Measurements from ENCODE around the gene IL7R. TPM values are rescaled to one million over a fixed set of nuclear protein-coding genes. Genes with fewer than 3 reads are reported as not detected.

IL7R gene
- total and polyA plus RNA-seq, 2 donors (not counting 3 experiments of a cell fraction or from before 2014, with no cell fraction given), result 1.0 to 1.2 TPM

DNA sequence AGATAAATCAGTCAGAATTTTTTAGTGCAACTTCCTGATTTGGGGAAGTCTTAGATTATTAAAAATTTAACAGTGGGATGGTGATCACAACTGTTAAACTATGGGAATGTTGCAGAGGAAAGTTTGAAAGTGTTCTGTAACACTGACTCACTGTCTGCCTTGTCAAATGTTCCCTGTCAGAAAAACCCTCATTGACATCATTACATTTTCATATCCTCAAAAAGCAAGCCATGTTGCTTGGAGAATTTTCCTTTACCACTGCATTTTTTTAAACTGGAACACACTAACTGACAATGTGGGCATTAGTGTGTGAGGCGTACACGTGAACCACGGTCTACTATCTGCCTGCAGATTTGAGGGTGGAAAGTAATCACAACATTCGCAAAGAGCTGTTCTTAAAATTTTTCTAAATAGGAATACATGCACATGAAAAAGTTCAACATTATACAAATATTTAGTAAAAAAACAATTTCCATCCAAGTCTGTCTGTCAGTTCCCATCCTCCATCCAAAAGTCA is 28.6 kb upstream of the IL7R start:
- ChIA-PET POLR2A (no interaction called here), CTCF (no interaction called here)
- H3K4me2 ChIP-seq (ENCODE audit: insufficient read depth, low read length), result no peak overlapping the region
- no peaks in the 10 kb centered on the region for H3K9me3 ChIP-seq (replicated peaks; ENCODE audit: control insufficient read depth, insufficient read depth, low read length)
- H3K9ac ChIP-seq (replicated peaks; ENCODE audit: extremely low read depth, insufficient read depth, low read length), result no peak overlapping the region
- DNase-seq (ENCODE audit: low read depth, low spot score) (no peak), FAIRE-seq (no peak)
- no peak for TF ChIP-seq JUN (IDR thresholded peaks at IDR 0.05; ENCODE audit: borderline replicate concordance, insufficient read depth, insufficient read length, low read depth)
- TF ChIP-seq EZH2 (IDR thresholded peaks at IDR 0.05; ENCODE audit: borderline replicate concordance, low read depth, low read length, severe bottlenecking), result no peak
- no peak for TF ChIP-seq MAX (IDR thresholded peaks at IDR 0.05; ENCODE audit: insufficient read depth, insufficient read length)
- no peak for TF ChIP-seq POLR2A (IDR thresholded peaks at IDR 0.05; ENCODE audit: low read depth, low read length)
- TF ChIP-seq GATA2 (IDR thresholded peaks at IDR 0.05; ENCODE audit: insufficient read depth, insufficient read length, low read depth, low read length), result no peak
- TF ChIP-seq, protein P1, sequence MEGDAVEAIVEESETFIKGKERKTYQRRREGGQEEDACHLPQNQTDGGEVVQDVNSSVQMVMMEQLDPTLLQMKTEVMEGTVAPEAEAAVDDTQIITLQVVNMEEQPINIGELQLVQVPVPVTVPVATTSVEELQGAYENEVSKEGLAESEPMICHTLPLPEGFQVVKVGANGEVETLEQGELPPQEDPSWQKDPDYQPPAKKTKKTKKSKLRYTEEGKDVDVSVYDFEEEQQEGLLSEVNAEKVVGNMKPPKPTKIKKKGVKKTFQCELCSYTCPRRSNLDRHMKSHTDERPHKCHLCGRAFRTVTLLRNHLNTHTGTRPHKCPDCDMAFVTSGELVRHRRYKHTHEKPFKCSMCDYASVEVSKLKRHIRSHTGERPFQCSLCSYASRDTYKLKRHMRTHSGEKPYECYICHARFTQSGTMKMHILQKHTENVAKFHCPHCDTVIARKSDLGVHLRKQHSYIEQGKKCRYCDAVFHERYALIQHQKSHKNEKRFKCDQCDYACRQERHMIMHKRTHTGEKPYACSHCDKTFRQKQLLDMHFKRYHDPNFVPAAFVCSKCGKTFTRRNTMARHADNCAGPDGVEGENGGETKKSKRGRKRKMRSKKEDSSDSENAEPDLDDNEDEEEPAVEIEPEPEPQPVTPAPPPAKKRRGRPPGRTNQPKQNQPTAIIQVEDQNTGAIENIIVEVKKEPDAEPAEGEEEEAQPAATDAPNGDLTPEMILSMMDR (IDR thresholded peaks at IDR 0.05; ENCODE audit: extremely low read depth in 1 of 2, insufficient read depth in 1 of 2, low read depth in 1 of 2, low read length in 2 of 2), result no peak
- TF ChIP-seq MYC (IDR thresholded peaks at IDR 0.05; ENCODE audit: low read depth, low read length), result no peak
- TF ChIP-seq POLR2AphosphoS5 (IDR thresholded peaks at IDR 0.05; ENCODE audit: insufficient read depth, low read depth, low read length), result no peak
- no peak for TF ChIP-seq FOS (IDR thresholded peaks at IDR 0.05; ENCODE audit: borderline replicate concordance, insufficient read depth, low read length)
- intact Hi-C loops (cut with micrococcal nuclease) (no loop called here), dilution Hi-C loops (cut with MboI; ENCODE audit: extremely low pct_ligation_motif_present, low sequenced_read_pairs) (no loop called here)
- no peaks in the 10 kb centered on the region for H3K36me3 ChIP-seq (ENCODE audit: control insufficient read depth in 2 of 2, extremely low read depth in 1 of 2, insufficient read depth in 2 of 2, low read length in 2 of 2)
- H3K27ac ChIP-seq (ENCODE audit: insufficient read depth, low read depth, low read length), result no peak overlapping the region
- H4K20me1 ChIP-seq (replicated peaks; ENCODE audit: control insufficient read depth, extremely low read depth, insufficient read depth, low read length), result no peaks in the 10 kb centered on the region
- no peaks in the 10 kb centered on the region for H3K9me1 ChIP-seq (replicated peaks; ENCODE audit: control insufficient read depth, extremely low read depth, insufficient read depth, low read length)
- no peaks in the 10 kb centered on the region for H3K4me1 ChIP-seq (ENCODE audit: control insufficient read depth, extremely low read depth, insufficient read depth, low read length)
- no peak overlapping the region for H3K4me3 ChIP-seq (replicated peaks in 1 of 3; ENCODE audit: insufficient read depth in 1 of 3, low read depth in 1 of 3, low read length in 3 of 3)
- BruUV-seq (replicated peaks), result no TSS peak
- H3K27me3 ChIP-seq (ENCODE audit: control insufficient read depth in 2 of 2, insufficient read depth in 2 of 2, low read length in 2 of 2), result no peaks in the 10 kb centered on the region
- no peaks in the 10 kb centered on the region for H3K79me2 ChIP-seq (ENCODE audit: control insufficient read depth, insufficient read depth, low read length)
- no peak overlapping the region for H2AFZ ChIP-seq (ENCODE audit: low read depth, low read length)

All from endothelial cell of umbilical vein (primary cell).